Mammary epithelial cell (primary cell): ENCODE data around the gene UBE4A.

Source experiments
- EZH2 ChIP-seq: IDR thresholded peaks from 2 replicates; pipeline ENCODE4 v1.6.1; 2012; ENCODE audit warnings: low read length, inconsistent platforms, borderline replicate concordance
- TF ChIP-seq, protein P1 (sequence below), 2 donors: IDR thresholded peaks in 1 of 2; conservative IDR thresholded peaks in 1 of 2; 2 replicates each; pipeline ENCODE4 v1.5.1; 2011 to 2012; ENCODE audit warnings: inconsistent platforms in 2 of 2, low read length in 2 of 2, mild to moderate bottlenecking in 2 of 2, control low read depth in 1 of 2, low read depth in 1 of 2; ENCODE audit not compliant: insufficient read depth in 1 of 2; ENCODE audit errors: extremely low read depth in 1 of 2

GRCh38 chr11:118343981-118344515, 15.4 kb upstream of the UBE4A start, which contains the start of gene CD3G:
- TF ChIP-seq, protein P1, sequence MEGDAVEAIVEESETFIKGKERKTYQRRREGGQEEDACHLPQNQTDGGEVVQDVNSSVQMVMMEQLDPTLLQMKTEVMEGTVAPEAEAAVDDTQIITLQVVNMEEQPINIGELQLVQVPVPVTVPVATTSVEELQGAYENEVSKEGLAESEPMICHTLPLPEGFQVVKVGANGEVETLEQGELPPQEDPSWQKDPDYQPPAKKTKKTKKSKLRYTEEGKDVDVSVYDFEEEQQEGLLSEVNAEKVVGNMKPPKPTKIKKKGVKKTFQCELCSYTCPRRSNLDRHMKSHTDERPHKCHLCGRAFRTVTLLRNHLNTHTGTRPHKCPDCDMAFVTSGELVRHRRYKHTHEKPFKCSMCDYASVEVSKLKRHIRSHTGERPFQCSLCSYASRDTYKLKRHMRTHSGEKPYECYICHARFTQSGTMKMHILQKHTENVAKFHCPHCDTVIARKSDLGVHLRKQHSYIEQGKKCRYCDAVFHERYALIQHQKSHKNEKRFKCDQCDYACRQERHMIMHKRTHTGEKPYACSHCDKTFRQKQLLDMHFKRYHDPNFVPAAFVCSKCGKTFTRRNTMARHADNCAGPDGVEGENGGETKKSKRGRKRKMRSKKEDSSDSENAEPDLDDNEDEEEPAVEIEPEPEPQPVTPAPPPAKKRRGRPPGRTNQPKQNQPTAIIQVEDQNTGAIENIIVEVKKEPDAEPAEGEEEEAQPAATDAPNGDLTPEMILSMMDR (conservative IDR thresholded peaks at IDR 0.05 in 1 of 2, IDR thresholded peaks at IDR 0.05 in 1 of 2; ENCODE audit: extremely low read depth in 1 of 2, insufficient read depth in 1 of 2, low read depth in 1 of 2, low read length in 2 of 2), result no peak
- TF ChIP-seq EZH2, result no peak
